Glomerular endothelial cell (primary cell): Measurements from ENCODE around the gene GABRP. TPM values are rescaled to one million over a fixed set of nuclear protein-coding genes. Genes with fewer than 3 reads are reported as not detected.
"Not testable (repeated sequence)": the region's sequence is repeated elsewhere in the genome, so short reads cannot be mapped to it uniquely, and the experiment has no call there.

Source experiments
- DNase-seq: peaks from one replicate; pipeline ENCODE4 v3.0.0-alpha.2; 2011; ENCODE audit warnings: low read depth, low spot score; ENCODE audit errors: extremely low read depth
- total RNA-seq: library from RNA; depleted of rRNA; stranded (reverse); fragments of >200 nt; gene quantifications from 2 replicates; pipeline ENCODE4 v1.2.3, GENCODE V29; 2015

GABRP gene
- total RNA-seq, 1 donor from 2014 or later = 0.41 TPM

DNA sequence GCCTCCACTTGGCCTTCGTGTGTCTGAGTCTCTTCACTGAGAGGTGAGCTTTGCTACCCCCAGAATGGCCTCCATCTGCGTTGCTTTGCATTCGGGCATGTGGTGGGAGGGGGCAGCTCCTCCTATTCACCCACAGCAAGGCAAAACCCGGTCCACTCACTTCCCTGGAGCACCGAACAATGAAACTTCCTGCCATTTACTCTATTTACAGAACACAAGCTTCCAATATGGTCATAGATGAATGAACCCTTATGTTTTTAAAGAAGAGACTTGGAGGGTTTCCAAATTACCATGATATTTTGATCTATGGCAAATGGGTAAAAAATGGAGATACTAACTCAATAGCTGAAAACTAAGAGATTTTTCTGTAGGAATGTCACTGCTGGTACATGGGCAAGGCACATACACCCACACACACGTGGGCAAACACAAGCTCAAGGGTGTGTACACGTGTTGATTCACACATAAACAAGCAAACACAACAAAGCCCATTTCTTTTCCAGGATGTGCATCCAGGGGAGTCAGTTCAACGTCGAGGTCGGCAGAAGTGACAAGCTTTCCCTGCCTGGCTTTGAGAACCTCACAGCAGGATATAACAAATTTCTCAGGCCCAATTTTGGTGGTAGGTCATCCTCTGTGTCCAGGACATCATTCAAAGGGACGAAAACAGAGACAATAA is 5.2 kb downstream of the GABRP start:
- DNase-seq = no peak

DNA sequence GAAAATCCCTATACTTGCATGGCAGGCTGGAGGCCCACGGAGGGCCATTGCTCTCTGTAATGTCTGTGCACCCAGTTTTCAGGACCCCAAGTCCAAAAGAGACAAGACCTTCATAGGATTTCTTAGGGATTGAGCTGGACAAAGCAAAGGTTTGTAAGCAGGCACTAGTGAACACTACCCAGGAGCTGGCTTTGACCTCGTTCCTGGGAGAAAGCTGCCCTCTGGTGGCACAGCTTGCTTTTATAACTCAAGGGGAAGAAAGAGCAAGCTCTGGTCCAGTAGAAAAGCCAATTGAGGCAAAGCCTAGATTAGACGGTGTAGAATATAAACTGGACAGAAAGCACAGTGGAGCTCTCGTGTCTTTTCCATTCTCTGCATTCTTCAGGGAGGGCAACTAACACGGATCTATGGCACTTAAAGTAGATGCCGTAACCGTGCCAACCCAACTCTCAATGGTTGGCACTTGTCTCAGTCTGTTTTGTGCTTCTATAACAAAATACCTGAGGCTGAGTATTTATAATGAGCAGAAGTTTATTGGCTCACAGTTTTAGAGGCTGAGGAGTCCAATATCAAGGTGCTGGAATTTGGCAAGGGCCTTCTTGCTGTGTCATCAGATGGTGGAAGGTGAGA is 7.9 kb downstream of the GABRP start:
- DNase-seq = peak; percentile 68

DNA sequence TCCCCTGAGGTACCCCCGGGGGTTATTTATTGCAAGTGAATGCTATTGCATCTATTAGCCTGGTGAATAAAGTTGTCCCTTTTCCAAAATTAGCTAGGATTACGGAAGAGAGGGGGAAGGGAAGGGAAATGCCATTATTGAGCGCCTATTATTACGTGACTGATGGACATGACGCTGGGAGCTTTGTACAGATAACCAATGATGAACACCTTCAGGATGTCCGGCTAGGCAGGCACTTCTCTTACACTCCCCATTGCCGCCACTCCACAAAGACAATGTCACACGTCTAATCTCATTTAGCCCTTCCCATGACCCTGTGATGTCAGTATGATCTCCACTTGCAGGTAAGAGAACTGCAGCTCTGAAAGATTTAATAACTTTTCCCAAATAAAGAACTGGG is 9.4 kb downstream of the GABRP start:
- DNase-seq = no peak

DNA sequence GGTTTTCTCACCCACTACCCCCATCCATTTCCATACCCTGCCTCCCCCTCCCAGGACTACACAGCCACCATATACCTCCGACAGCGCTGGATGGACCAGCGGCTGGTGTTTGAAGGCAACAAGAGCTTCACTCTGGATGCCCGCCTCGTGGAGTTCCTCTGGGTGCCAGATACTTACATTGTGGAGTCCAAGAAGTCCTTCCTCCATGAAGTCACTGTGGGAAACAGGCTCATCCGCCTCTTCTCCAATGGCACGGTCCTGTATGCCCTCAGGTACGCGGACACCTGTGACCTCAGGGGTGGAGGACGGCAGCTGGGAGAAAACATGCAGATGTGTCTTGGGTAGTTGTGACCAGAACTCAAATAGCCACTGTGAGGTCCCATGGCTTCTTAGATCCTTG is 11.6 kb downstream of the GABRP start:
- no peak for DNase-seq

DNA sequence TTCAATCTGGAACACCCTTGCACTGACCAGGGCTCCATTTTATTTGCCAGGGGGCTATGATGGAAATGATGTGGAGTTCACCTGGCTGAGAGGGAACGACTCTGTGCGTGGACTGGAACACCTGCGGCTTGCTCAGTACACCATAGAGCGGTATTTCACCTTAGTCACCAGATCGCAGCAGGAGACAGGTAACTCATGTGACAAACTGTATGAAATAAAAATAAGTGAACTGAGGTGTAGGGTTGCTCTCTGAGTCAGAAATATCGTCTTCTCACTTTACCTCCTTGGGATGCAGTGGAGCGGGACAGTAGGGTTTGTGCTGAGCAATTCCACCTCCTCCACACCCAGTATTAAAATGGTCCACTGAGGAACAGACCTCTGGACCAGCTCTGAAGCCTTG is 22.1 kb downstream of the GABRP start:
- DNase-seq = no peak

DNA sequence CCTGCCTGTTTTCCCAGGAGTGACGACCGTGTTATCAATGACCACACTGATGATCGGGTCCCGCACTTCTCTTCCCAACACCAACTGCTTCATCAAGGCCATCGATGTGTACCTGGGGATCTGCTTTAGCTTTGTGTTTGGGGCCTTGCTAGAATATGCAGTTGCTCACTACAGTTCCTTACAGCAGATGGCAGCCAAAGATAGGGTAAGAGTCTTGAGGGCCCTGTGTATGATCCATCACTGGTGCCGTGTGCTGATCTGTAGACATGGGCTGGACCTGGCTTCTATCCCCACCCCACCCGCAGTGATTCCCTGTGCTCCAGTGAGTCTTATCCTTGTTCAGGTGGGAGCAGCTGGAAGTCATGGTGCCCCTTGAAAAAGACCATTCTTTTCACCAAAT is 26.0 kb downstream of the GABRP start:
- DNase-seq = no peak

DNA sequence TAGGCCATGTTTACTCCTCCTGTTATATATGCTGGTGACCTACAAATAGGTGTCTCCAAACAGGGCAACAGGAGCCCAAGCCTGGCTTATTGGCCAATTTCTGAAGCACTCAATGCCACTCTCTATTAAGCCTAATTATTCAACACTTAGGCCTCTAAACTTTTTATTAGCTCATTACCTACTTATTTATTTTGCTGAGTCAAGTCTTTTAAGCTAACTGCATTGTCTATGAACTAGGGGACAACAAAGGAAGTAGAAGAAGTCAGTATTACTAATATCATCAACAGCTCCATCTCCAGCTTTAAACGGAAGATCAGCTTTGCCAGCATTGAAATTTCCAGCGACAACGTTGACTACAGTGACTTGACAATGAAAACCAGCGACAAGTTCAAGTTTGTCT is 28.2 kb downstream of the GABRP start:
- no peak for DNase-seq

DNA sequence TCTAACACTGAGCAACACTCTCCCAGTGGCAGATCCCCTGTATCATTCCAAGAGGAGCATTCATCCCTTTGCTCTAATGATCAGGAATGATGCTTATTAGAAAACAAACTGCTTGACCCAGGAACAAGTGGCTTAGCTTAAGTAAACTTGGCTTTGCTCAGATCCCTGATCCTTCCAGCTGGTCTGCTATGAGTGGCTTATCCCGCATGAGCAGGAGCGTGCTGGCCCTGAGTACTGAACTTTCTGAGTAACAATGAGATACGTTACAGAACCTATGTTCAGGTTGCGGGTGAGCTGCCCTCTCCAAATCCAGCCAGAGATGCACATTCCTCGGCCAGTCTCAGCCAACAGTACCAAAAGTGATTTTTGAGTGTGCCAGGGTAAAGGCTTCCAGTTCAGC is 29.7 kb downstream of the GABRP start:
- no peak for DNase-seq

DNA sequence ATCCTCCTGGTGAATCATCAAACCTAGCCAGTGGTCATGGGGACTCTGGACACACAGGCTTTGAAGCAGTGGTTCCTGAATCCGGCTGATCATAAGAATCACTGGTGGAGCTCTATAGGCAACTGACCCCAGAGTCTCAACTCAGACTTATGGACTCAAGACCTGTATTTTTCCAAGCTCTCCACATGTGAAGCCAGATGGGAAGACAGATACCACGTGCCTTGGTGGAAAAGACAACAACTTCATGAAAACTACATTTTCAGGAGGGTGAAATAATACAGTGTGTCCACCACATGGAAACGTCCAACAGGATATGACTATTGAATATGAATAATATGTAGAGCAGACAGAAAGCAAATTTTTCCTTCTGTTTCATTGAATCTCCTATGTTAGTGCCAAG is 33.7 kb downstream of the GABRP start:
- DNase-seq = no peak

DNA sequence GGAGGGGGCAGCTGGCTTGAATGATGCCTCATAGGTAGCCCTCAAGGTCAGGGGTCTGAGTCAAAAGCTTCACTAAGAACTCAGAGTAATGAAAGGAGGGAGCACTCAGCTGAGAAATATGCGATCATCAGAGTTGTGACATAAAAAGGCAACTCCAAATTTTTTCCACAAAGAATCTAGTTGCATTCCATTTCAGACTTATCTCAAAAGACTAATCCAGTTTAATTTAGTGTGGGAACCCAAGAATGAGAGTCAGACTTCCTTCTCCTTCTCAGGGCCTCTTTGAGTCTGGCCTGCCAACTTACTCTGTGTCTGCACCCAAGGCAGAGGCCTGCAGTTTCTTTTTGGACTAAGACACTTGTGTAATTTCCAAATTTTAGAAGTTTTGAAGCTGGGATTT is 34.7 kb downstream of the GABRP start:
- no peak for DNase-seq

DNA sequence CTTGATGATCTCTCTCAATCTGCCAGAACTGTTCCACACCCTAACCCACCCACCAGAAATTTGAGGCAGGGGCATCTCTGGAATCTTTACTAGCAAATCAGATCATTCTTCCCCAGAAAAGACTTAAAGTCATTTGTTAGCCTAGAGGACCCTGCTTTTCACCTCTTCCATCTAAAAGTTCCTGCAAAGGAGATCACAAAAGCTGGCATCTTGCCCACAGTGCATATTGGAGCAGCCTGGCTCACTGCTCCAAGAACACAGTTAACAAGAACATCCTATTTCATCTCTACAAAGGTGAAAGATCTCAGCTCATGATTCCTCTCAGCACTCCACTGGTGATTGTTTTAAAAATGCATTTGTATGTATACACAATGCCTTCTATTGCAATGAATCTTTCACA is 36.3 kb downstream of the GABRP start:
- no peak for DNase-seq

DNA sequence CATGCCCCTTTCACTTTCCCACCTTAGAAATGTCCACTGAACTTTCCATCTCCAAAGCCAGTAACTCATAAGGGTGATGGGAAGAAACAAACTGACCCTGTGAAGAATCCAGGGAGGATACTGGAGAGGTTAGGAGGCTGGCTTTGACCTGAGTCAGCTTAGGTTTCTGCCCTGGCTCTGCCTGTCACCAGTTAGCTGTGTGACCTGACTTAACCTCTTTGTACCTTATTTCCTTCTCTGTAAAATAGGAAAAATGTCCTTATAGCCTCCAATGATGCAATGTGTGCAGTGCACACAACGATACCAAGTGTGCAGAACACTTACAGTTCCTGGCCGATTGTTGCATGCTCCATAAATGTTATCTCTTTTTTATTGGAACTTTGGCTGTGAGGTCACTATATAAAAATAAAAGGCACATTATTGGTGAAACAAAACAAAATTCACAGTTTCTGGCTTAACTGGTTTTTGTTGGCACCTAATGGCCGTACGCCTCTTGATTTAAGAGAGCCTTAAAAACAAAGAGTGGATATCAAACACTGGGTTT is 37.8 kb downstream of the GABRP start:
- no peak for DNase-seq

DNA sequence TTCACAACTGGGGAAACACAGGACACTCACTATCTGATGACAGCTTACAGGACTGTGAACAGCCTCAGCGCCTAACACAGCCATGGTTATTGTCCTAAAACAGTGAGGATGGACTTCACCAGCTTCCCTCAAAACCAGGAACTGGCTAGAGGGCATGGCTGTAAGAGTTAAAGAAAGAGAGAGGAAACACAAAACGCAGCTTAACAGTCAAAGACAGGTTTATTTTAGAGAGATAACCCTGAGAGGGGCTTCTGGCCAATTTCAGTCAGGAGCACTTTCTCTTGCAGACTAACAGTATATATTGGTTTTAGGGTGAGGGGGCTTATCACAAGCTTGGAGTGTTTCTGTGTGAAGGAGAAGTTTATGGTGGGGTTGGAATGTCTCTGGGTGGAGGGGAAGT is 42.6 kb downstream of the GABRP start:
- no peak for DNase-seq

DNA sequence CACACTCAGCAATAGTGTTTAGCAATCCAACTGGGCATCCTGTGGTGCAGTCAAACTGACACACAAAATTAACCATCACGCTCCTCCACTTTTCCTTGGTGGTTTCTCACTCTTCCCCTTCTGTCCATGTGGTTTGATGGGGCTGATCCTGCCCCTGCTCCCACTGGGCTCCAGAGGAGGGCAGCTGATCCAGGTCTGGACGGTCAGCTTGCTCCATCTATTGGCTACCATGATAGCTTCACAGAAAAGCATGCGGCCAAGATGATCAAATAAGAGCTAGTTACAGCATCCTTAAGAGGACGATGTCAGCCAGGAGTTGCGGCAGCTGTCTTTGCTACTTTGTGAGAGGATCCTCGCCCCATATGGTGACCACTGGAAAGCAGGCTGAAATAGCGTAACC is 48.7 kb downstream of the GABRP start:
- no peak for DNase-seq

DNA sequence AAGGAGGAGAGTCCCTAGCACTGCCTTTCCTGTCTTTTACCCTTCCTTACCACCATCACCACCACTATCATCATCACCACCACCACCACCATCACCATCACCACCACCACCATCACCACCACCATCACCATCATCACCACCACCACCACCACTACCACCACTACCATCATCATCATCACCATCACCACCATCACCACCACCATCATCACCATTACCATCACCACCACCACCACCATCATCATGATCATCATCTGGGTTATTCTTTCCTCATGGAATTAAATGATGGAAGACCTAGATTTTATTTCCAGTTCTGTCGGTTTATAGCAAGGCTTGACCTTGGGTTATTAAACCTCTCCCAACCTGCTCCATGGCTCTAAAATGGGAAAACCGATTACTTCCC is 50.5 kb downstream of the GABRP start:
- not testable (repeated sequence) for DNase-seq

DNA sequence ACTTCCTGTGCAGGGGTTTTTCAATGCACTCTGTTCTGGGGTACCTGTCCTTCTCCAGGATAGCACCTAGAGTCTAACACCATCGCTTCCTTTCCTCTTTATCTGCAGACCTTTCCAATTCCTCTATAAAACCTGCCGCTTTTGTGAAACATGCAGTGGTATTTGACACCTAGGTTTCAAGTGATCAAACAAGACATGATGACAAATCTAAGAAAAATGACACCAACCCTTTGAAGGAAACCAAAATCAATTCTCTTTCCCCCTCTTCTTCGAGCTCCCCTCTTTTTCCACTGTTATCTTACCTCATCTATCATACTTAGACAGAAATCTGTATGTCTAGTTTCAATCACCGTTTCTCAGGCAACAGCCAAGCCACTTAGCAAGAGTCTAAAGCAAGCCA is 52.7 kb downstream of the GABRP start:
- no peak for DNase-seq

DNA sequence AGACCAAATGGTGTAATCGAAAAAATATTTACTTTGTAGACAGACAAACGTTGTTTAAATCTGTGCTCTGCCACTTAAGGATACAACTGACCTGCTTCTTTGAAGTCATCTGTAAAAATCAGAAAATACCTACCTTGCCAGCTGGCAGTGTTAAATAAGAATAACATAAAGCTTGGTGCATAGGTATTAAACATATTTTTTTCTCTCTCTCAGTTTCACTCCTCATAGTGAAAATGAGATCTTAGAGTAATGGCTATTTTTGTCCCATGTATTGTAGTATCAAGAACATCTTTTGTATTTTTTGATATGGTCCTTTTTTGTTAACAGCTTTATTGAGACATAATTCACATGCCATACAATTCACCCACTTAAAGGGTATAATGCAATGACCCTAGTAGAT is 60.3 kb downstream of the GABRP start:
- DNase-seq = no peak

DNA sequence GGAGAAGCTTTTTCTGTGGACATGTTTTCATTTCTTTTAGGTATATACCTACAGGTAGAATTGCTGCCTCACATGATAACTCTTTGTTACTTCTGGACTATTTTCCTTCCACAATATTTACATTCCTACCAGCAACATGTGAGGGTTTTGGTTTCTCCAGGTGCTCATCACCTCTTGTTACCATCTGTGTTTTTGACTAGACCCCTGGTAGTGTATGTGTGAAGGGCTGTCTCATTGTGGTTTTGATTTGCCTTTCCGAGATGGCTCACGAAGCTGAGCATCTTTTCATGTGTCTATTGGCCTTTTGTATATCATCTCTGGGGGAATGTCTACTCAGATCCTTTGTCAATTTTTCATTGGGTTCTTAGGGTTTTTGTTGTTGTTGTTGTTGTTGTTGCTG is 61.1 kb downstream of the GABRP start:
- no peak for DNase-seq

DNA sequence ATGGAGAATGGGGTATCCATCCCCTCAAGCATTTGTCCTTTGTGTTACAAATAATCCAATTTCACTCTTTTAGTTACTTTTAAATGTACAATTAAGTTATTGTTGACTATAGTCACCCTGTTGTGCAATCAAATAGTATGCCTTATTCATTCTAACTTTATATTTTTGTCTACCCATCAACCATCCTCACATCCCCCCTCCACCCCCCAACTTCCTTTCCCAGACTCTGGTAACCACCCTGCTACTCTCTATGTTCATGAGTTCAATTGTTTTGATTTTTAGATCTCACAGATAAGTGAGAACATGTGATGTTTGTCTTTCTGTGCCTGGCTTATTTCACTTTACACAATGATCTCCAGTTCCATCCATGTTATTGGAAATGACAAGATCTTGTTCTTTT is 62.9 kb downstream of the GABRP start:
- DNase-seq = no peak

DNA sequence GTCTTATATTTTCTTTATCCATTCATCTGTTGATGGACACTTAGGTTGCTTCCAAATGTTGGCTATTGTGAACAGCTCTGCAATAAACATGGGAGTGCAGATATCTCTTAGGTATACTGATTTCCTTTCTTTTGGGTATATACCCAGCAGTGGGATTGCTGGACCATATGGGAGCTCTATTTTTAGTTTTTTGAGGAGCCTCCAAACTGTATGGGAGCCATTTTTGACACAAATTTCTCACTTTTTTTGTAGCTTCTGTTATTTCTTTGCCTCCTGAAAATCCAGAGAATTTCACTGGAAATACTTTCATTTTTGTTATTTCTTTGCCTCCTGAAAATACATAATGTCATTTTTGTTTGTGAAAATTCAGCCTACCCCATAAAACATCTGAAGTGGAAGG is 63.3 kb downstream of the GABRP start:
- DNase-seq = no peak

DNA sequence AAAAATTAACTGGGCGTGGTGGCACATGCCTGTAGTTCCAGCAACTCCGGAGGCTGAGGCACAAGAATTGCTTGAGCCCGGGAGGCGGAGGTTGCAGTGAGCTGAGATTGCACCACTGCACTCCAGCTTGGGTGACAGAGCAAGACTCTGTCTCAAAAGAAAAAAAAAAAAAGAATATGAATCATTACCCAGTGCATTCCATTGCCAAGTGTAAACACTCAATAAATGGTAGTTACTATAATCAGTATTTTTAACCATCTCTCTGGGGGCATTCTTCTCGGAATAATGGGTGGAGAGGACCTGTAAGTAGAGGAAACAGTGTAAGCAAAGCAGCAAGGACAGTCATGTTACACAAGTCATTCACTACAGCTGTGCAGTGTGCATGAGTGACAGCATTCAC is 64.5 kb downstream of the GABRP start:
- no peak for DNase-seq

DNA sequence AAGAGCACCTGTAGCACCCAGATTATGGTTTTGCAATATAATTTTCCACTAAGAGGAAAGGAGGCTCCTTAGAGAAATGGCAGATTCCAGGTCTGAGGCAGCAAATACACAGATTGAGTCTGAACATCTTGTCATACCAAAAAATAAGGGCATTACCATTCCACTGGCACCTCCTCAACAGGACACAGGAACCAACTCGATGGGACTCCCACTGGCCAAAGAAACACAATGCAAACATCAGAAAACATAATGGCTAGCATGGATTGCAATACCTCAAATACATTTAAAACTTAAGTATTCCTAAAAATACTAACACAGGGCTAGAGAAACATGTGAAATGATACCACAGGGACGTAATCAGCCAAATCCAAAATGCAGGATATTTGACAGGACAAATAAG is 65.8 kb downstream of the GABRP start:
- DNase-seq = no peak

DNA sequence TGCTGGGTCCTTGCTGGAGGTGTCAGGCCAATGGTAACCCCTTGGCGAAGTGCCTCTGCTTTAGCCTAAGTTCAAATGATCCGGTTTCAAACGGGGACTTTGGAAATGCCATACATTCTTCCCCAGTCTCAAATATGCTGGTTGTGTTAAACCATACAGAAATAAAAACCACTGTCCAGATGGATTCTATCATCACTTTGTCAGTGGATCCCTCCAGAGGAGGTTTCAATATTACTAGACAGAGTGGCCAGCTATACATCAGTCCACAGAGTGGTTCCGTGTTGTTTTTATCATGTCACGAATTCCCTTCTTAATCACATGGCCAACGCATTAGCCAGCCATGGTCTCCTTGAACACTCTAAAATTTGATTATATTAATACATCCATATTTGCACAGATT is 71.0 kb downstream of the GABRP start:
- DNase-seq = no peak
